ENCODE measurements around the gene A2ML1.
"Not testable (repeated sequence)": the region's sequence is repeated elsewhere in the genome, so short reads cannot be mapped to it uniquely, and the experiment has no call there.

The A2ML1 gene

DNA sequence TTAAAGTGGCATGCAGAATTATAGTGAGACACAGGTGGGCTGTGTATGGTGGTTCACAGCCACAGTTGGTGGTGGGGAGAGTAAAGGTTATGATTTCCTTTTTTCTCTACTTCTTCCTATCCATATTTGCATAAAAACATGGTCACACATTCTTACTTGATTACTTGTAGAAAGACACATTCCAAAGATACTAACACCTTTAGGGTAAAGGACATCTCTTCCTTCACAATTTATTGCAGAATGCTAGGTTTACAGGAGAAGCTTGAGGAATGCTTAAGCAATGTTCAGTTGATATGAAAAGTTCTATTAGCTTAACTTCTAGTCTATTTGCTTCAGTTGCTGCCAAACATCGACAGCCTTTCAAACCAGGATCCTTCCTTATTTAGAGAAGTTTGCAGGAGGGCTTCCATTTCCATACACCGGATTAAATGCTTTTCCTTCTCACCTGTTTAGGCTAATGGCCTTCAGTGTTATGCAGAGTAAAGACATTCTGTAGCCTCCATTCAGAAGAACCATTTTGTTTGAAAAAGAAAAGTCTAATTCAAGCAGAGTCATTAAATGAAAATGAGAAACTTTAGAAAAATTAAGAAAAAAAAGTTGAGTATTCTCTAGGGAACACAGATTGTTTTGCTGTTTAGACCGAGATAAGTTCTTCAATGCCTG lies 89.3 kb downstream of the A2ML1 start:
- DNase-seq: no peak

DNA sequence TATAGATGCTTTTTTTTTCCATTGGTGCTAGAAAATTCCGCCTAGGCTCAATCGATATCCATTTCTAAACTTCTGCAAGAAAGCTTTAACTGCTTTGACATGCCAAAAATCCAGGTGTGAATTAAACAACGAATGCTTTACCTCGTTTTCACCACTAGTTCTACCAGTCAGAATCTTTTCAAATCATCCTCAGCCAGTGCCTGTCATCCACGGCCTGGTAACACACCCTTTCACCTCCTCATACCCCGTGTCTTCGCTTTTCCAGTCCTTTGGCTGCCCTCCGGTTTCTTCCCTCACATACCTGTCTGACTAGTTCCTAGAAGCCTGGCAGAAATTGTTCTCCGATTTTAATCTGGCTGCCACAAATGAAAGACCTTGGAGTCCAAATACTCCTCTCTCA lies 90.5 kb downstream of the A2ML1 start:
- peak; percentile 42 for DNase-seq

DNA sequence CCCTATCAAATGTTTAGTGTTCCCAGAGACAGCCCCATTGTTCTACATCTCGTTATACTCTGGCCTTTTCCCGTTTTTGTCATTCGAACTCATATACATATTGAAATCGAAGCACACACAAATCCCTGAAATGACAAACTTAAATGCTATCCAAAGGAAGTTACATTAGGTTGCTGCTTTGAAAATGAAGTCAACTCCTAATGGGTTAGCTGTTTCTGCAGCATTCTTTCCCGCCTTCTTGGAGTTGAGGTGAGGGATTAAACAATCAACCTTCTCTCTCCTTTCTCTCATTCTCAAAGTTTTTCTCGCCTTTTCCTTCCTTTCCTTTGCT lies 91.2 kb downstream of the A2ML1 start:
- no peak for DNase-seq

DNA sequence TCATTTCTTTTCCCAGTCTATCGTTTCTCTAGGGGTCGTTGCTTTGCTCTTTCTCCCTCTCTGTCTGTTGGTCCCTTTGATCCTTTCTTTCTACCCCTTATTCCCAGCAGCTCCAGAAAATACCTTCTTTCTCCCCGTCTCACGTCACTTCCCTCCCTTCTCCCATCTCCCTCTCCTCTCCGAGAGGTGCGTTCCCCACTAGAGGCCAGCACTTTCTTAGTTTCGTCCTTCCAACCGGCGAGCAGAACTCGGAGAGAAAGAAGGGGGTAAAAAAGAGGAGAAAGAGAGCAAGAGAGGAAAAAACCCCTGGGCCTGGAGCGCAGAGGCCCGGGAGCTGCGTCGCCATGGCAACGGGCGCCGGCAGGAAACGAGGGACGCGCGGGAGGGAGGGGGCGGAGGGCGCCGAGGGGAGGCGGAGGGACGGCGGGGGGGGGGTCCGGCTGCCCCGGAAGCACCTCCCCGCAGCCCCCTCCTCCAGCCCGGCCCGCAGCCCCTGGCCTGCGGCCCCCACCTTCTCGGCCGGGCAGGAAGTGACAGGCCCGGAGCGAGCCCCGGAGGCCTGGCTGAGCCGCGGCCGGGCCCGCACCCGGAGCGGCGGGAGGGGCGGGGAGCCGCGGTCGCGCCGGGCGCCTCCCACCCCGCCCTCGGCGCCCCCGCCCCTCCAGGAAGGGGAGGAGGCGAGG lies 91.8 kb downstream of the A2ML1 start, which contains the start of gene PHC1:
TSS of gene PHC1 (plus strand) at position 477 of the 683 bp plus-strand sequence. CDS start 3,169 bp downstream, outside the sequence.
- peak; percentile 87 for DNase-seq

DNA sequence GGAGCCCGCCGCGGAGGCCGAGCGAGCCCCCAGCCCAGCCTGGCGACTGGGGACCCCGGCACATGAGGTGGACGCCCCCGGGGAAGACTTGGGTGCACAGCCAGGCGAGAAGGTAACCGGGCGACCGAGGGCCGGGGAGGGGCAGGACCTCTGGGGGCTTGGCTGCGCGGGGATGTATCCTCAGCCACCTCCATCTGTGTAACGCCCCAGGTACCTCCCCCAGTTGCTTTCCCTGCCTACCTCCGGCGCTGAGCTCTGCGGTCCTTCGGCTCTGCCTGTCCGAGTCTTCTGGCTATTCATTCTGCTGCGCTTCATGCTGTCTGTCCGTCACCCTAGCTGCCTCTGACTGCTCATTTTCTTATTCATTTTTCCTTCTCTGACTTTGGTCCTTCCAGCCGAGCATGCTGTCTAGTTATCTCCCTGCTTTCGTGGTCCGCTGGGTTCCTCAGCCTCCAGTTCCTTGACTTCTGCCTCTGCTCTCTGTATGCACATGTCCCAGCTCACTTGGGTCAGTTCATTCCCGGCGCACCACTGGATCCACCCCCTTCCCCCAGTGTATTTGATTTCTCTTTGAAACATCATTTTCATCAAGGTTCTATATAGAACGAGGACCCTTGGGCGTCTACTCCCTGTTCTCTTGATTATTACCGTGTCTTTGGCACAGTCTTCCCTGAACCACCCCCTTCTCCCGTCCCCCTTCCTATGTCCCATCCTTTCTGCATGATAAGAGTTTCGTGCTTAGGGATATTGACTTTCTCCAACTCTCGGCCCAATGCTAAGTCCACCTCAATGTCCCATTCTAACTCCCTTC lies 92.5 kb downstream of the A2ML1 start:
- DNase-seq: peak; percentile 67

DNA sequence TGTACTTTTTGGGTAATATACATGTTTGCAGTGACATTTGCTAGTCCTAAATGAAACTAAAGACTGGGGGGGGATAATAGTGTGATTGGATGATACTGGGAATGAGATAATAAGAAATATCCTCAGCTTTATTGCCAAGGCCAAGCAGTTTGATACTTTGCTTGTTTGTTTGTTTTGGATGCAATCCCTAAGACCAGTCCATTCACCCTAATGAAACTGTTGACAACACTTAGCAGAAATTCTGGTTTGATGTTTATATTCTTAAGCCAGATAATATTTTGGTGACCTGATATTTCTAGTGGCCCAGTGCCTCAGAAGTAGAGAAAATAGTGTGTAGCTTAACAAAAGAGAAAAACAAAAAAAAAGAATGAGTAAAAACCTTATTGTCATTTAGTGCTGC lies 93.7 kb downstream of the A2ML1 start:
- DNase-seq: no peak

DNA sequence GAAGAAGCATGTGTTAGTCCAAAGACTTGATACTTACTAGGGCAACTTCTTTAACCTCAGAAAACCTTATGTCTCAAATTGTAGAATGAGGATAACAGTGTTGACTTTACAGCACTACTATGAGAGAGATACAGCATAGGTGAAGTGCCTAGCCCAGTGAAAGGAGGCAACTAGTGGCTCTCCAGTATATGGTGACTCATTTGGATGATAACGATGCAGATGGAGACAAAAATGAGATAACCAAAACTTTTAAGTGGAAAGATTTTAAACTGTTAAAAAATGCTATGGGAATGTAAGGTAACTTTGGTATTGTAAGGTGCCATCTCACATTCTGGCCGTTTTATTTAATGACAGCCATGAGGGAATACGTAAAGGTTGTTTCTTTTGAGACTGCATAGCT lies 94.6 kb downstream of the A2ML1 start:
- DNase-seq: no peak

DNA sequence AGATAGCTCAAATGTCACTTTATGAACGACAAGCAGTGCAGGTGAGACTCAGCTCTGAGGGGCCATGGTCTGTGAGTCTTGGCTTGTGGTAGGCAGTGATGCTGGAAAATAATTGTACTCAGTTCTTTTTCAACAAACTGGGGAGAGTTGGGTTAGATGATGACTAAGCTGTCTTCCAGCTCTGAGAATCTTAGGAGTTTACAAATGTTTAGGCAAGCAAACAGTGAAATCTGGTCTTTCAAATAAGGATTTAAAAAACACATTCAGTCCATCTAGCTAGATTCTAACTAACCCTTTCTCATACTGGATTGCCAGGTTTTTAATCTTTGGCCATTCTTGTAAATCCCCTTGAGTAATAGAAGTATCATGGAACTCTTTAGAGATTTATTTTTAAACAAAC lies 95.3 kb downstream of the A2ML1 start:
- DNase-seq: no peak

DNA sequence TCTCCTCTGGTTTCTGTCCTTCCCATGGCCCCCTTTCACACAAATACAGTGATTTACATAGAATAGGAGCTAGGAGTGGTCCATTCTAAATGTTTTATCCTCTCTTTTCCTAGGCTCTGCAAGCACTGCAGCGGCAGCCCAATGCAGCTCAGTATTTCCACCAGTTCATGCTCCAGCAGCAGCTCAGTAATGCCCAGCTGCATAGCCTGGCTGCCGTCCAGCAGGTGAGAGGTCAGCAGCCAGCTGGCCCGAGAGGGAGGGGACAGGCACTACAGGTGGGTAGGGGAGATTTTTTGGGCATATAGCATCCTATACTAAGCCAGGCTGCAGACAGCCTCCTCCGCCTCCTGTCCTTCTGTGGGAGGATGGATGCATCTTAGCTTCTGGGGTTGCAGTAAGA lies 97.2 kb downstream of the A2ML1 start:
- DNase-seq: not testable (repeated sequence)

DNA sequence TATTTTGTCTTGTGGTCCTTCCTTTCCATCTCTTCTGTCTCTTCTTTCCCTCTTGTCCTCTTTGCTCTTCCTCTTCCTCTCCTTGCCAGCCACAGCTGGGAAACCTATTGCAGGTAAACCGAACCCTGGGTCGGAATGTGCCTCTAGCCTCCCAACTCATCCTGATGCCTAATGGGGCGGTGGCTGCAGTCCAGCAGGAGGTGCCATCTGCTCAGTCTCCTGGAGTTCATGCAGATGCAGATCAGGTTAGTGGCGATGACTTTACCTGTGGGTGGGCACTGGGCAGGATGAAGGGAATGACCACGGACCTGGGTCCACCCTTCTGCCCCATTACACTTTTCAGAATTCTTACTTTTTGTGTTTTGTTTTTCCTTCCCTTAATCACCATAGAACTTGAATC lies 100.1 kb downstream of the A2ML1 start:
- no peak for DNase-seq

Measured in CD4-positive, alpha-beta T cell treated with Interleukin-12 subunit alpha and Interleukin-12 subunit beta, for 1 hour (primary cell).